CD4-positive, alpha-beta T cell treated with Interleukin-17A for 4 hours (primary cell): ENCODE data around the gene SPATS2L.

ENCODE experiments used
- DNase-seq: peaks from one replicate; pipeline ENCODE4 v3.0.0-alpha.2; 2020; ENCODE audit warnings: mixed read lengths

The SPATS2L gene

GRCh38 chr2:200525066-200525465 is 218.6 kb downstream of the SPATS2L start:
- DNase-seq: no peak

DNA sequence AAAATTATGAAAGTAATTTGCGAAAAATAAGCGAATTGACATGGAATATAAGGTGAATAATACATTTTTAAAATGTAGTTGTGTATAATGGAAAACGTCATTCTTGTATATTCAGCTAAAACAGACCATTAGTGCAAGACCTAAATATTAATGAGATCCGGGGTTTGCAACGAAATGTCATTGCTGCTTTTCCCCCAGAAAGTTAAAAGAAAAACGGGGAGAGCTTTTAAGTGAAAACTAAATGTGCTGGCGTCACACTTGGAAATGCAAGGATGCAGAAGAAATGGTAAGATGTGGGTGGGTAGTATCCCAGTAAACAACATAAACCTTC is 219.0 kb downstream of the SPATS2L start:
- no peak for DNase-seq

DNA sequence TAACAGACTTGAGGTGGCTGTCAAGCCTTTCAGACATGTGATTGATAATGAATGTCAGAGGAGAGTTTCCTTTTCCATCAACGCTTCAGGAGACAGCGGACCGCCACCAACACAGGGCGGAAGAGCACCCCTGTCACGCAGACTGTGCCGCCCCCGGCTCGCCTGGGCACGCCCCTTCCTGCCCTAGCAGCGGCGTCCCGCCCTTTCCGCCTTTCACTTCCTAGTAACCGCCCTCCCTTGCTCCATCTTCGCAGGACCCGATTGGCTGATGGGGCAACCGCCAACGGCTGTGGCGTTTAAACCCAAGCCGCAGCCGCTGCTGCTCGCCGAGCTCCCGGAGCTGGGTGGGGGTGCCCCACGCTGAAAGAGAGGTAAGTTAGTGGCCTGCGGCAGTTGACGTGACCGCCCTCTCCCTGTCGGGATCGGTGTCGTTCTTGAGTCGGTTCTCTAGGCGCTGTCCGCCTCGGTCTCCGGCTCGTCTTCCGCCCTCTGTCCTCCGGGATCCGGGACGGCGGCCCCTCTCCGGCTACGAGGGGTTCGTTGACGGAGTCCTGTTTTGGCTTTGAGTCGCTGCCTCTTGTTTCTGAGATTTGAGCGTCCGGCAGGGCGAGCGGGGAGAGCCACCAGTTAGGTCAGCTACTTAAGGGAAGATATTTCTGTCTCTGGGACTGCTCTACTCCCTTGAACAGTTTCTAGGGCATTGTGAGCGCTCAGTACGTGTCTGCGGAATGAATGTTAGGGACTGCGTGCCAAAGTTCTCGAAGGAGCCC is 219.6 kb downstream of the SPATS2L start, which contains the start of gene SGO2:
Gene SGO2 (plus strand): TSS at position 326 of the 770 bp plus-strand sequence. CDS start 6,769 bp downstream, outside the sequence.
- peak; percentile 97 for DNase-seq

- DNase-seq: no peak
These were observed 221.7 kb downstream of the SPATS2L start for GRCh38 chr2:200528228-200528627.
